K562 (cell line): ENCODE measurements around the gene ARMH1. TPM values are rescaled to one million over a fixed set of nuclear protein-coding genes. Genes with fewer than 3 reads are reported as not detected.

Experiments used
- CUX1 ChIP-seq: fragments of 200-800 bp; sonication (Bioruptor generic); IDR thresholded peaks from 2 replicates; pipeline ENCODE4 v1.6.1; 2016; ENCODE audit warnings: missing genetic modification characterization, missing compliant biosample characterization
- E2F6 ChIP-seq, 2 experiments: IDR thresholded peaks; 2 replicates each; pipeline ENCODE4 v1.6.1; 2011; ENCODE audit warnings: borderline replicate concordance in 1 of 2, control low read depth in 1 of 2, low read depth in 1 of 2, low read length in 1 of 2, mild to moderate bottlenecking in 1 of 2, mixed read lengths in 1 of 2, moderate library complexity in 1 of 2; ENCODE audit not compliant: insufficient read depth in 1 of 2, insufficient read length in 1 of 2, poor library complexity in 1 of 2, severe bottlenecking in 1 of 2; ENCODE audit errors: extremely low read depth in 1 of 2
- ETV6 ChIP-seq, 3 experiments: fragments of 150-350 bp in 1 of 3; sonication (generic) in 1 of 3; formaldehyde crosslinking in 1 of 3; IDR thresholded peaks; 2 replicates each; pipeline versions ENCODE4 v1.6.1 to v1.8.0; 2014 to 2022; ENCODE audit warnings: borderline replicate concordance in 2 of 3, low read depth in 2 of 3, antibody characterized with exemption in 1 of 3, low read length in 1 of 3, mild to moderate bottlenecking in 1 of 3, missing genetic modification reagents in 1 of 3
- HEY1 ChIP-seq: fragments of 250-450 bp; sonication (Bioruptor Pico); IDR thresholded peaks from 2 replicates; pipeline ENCODE4 v1.5.0; 2020; ENCODE audit warnings: mild to moderate bottlenecking, moderate library complexity, borderline replicate concordance
- HNRNPL ChIP-seq: fragments of 200-400 bp; formaldehyde crosslinking; IDR thresholded peaks from 2 replicates; pipeline ENCODE4 v1.6.1; 2017; ENCODE audit warnings: low read depth, mild to moderate bottlenecking, low read length
- KDM4B ChIP-seq, 2 experiments: fragments of 450-650 bp in 1 of 2; sonication (generic) in 1 of 2; IDR thresholded peaks; 2 replicates each; pipeline ENCODE4 v1.6.1; 2016 to 2017; ENCODE audit warnings: borderline replicate concordance in 2 of 2, antibody characterized with exemption in 1 of 2, low read depth in 1 of 2, mild to moderate bottlenecking in 1 of 2
- KLF10 ChIP-seq: fragments of 250-450 bp; sonication (Bioruptor Pico); IDR thresholded peaks from 2 replicates; pipeline ENCODE4 v1.6.1; 2021; ENCODE audit warnings: matching md5 sums
- NKRF ChIP-seq: fragments of 450-650 bp; IDR thresholded peaks from 2 replicates; pipeline ENCODE4 v1.6.1; 2016; ENCODE audit warnings: borderline replicate concordance
- NR2C1 ChIP-seq, 2 experiments: fragments of 450-650 bp; IDR thresholded peaks; 2 replicates each; pipeline ENCODE4 v1.6.1; 2017; ENCODE audit warnings: mild to moderate bottlenecking in 2 of 2, antibody characterized with exemption in 1 of 2, inconsistent platforms in 1 of 2, missing compliant biosample characterization in 1 of 2, missing genetic modification characterization in 1 of 2
- TBP ChIP-seq: optimal IDR thresholded peaks from 2 replicates; pipeline ENCODE3; 2011; ENCODE audit warnings: low read depth, low read length, improper control_type of control experiment
- TEAD2 ChIP-seq: fragments of 450-650 bp; IDR thresholded peaks from 2 replicates; pipeline ENCODE4 v1.6.1; 2016; ENCODE audit warnings: missing genetic modification characterization, control low read depth, missing compliant biosample characterization
- THRAP3 ChIP-seq: fragments of 450-650 bp; IDR thresholded peaks from 2 replicates; pipeline ENCODE4 v1.6.1; 2016; ENCODE audit warnings: mild to moderate bottlenecking, inconsistent platforms, borderline replicate concordance
- ZBTB34 ChIP-seq: fragments of 250-450 bp; sonication (Bioruptor Pico); IDR thresholded peaks from 2 replicates; pipeline ENCODE4 v1.8.0; 2021; ENCODE audit warnings: mild to moderate bottlenecking, moderate library complexity
- ZNF12 ChIP-seq: sonication (generic); formaldehyde crosslinking; IDR thresholded peaks from 2 replicates; pipeline ENCODE4 v1.4.0; 2020; ENCODE audit warnings: mild to moderate bottlenecking, missing genetic modification reagents
- ZSCAN32 ChIP-seq: fragments of 450-650 bp; formaldehyde crosslinking; IDR thresholded peaks from 2 replicates; pipeline ENCODE4 v1.4.0; 2020; ENCODE audit warnings: mild to moderate bottlenecking, moderate library complexity
- polyA plus RNA-seq, 8 experiments: library from polyadenylated mRNA; depleted of rRNA in 4 of 8; stranded (reverse) in 5 of 8; unstranded in 3 of 8; fragments of >200 nt; fragmentation: Nextera tagmentation in 2 of 8; fragmentation: Illumina TruSeq in 1 of 8; extraction: Ambion mirVana in 2 of 8; extraction: Trizol in 1 of 8; gene quantifications; 2 replicates each; pipeline versions ENCODE4 v1.2.1 to v1.2.3, GENCODE V29; 2011 to 2014; ENCODE audit warnings: inconsistent platforms in 1 of 8, missing spikeins in 1 of 8
- total RNA-seq, 7 experiments: library from RNA; depleted of rRNA in 6 of 7; stranded (reverse); fragments of >200 nt in 6 of 7; fragmentation: Illumina TruSeq in 2 of 7; extraction: Trizol in 2 of 7; gene quantifications; 2 replicates each; pipeline versions ENCODE4 v1.2.1 to v1.2.3, GENCODE V29; 2011 to 2021; ENCODE audit warnings: low replicate concordance in 1 of 7

The ARMH1 gene
- total and polyA plus RNA-seq, 9 of the 15 experiments (the other 6 are each of a cell fraction or from before 2014, with no cell fraction given), result 0.41 TPM; not detected in 8

GRCh38 chr1:44730741-44731512 is 56.4 kb downstream of the ARMH1 start, which contains the start of gene RNU5D-1 (continued):
- TF ChIP-seq CUX1 (CRISPR knock-in tag) (peak; percentile 45; the same call in 1 of the 2 replicates), HNRNPL (peak; percentile 96), ETV6 (IDR thresholded peaks at IDR 0.05; ENCODE audit: borderline replicate concordance in 1 of 2, low read depth in 2 of 2, low read length in 1 of 2) (peak in 1 of 2 experiments; percentile 82; a peak in 2 of 4 replicates), ETV6 (CRISPR knock-in tag; IDR thresholded peaks at IDR 0.05; ENCODE audit: borderline replicate concordance) (peak; percentile 38; the same call in 1 of the 2 replicates), TBP (no peak), HEY1 (CRISPR knock-in tag) (peak; percentile 99), ZNF12 (no peak), NR2C1 (IDR thresholded peaks at IDR 0.05) (peak; percentile 60), NR2C1 (tag; IDR thresholded peaks at IDR 0.05) (peak; percentile 68; the same call in 1 of the 2 replicates), THRAP3 (peak; percentile 99), KDM4B (IDR thresholded peaks at IDR 0.05; ENCODE audit: borderline replicate concordance in 2 of 2, low read depth in 1 of 2) (peak; percentile 95 to 99; a peak in 3 of 4 replicates), ZBTB34 (CRISPR knock-in tag) (peak; percentile 34; the same call in 1 of the 2 replicates), E2F6 (IDR thresholded peaks at IDR 0.05; ENCODE audit: borderline replicate concordance in 1 of 2, extremely low read depth in 1 of 2, insufficient read depth in 1 of 2, insufficient read length in 1 of 2, low read depth in 1 of 2, low read length in 1 of 2, poor library complexity in 1 of 2, severe bottlenecking in 1 of 2) (peak; percentile 67 to 81), TEAD2 (tag) (peak; percentile 58), ZSCAN32 (CRISPR knock-in tag) (peak; percentile 97), NKRF (peak; percentile 89), KLF10 (peak; percentile 98)
